AG09319 (cell line): Measurements from ENCODE around the gene MPC2.

ENCODE experiments used
- DNase-seq: peaks from one replicate; pipeline ENCODE4 v3.0.0-alpha.2; 2010; ENCODE audit warnings: low read depth; ENCODE audit errors: extremely low read depth
- TF ChIP-seq, protein P1 (sequence below): IDR thresholded peaks from 2 replicates; pipeline ENCODE4 v1.5.1; 2011; ENCODE audit warnings: low read depth, mild to moderate bottlenecking, inconsistent platforms, low read length, moderate library complexity

MPC2 gene

GRCh38 chr1:167936930-167937708 is at the start of gene MPC2:
Gene MPC2, minus strand, starts transcription at chr1:167937072. Its CDS starts 1,231 bp downstream, at chr1:167935841.
- peak; percentile 39 for DNase-seq
- TF ChIP-seq, protein P1, sequence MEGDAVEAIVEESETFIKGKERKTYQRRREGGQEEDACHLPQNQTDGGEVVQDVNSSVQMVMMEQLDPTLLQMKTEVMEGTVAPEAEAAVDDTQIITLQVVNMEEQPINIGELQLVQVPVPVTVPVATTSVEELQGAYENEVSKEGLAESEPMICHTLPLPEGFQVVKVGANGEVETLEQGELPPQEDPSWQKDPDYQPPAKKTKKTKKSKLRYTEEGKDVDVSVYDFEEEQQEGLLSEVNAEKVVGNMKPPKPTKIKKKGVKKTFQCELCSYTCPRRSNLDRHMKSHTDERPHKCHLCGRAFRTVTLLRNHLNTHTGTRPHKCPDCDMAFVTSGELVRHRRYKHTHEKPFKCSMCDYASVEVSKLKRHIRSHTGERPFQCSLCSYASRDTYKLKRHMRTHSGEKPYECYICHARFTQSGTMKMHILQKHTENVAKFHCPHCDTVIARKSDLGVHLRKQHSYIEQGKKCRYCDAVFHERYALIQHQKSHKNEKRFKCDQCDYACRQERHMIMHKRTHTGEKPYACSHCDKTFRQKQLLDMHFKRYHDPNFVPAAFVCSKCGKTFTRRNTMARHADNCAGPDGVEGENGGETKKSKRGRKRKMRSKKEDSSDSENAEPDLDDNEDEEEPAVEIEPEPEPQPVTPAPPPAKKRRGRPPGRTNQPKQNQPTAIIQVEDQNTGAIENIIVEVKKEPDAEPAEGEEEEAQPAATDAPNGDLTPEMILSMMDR: no peak

- TF ChIP-seq, protein P1: no peak
- no peak for DNase-seq
These were observed 48.1 kb upstream of the MPC2 start for GRCh38 chr1:167984886-167985489.

- TF ChIP-seq, protein P1: no peak
These were observed 47.0 kb upstream of the MPC2 start for GRCh38 chr1:167983797-167984420.

DNA sequence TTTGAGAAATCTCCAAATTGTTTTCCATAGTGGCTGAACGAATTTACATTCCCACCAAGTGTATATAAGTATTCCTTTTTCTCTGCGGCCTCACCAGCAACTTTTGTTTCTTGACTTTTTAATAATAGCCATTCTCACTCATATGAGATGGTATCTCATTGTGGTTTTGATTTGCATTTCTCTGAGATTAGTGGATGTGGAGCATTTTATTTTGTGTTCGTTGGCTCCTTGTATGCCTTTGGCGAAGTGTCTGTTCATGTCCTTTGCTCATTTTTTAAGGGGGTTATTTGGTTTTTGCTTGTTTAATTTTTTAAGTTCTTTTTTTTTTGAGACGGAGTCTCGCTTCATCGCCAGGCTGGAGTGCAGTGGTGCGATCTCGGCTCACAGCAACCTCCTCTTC is 45.1 kb upstream of the MPC2 start:
- no peak for DNase-seq
- TF ChIP-seq, protein P1: no peak

More at GRCh38 chr1:167983797-167984420, 47.0 kb upstream of the MPC2 start:
- no peak for DNase-seq

DNA sequence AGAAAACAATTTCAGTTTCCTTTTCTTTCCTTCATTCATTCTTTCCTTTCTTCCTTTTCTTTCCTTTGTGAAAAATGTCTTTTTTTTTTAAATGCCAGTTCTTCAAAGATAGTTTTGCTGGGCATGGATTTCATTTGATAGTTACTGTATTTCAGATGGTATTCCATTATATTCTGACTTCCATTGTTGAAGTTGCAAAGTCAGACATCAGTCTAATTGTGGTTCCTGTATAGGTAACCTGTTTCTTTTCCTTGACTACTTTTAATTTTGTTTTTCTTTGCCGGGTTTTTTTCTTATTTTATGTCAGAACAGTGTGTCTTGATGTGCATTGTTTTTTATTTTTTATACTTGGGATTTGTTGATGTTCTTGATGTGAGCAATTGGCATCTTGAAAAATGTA is 40.4 kb upstream of the MPC2 start:
- TF ChIP-seq, protein P1: no peak
- DNase-seq: no peak

DNA sequence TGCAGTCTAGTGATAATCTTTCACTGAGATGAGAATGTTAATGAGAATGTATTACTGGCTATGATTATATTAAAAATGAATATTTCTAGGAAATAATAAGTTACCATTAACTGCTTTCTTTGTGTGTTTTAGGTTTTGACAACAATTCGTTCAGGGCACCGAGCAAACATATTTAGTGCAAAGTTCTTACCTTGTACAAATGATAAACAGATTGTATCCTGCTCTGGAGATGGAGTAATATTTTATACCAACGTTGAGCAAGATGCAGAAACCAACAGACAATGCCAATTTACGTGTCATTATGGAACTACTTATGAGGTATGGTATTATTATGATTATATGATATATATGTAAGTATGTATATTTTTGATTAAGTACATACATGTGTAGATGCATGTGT is 37.8 kb upstream of the MPC2 start:
- no peak for DNase-seq

More for the DNA sequence above, 37.8 kb upstream of the MPC2 start:
- TF ChIP-seq, protein P1: no peak
